DMS 273 (cell line): Measurements from ENCODE around the gene ZDHHC14.
A peak's percentile ranks its signal among the peaks of the same experiment; 100 is the strongest.
"Not testable (repeated sequence)": the region's sequence is repeated elsewhere in the genome, so short reads cannot be mapped to it uniquely, and the experiment has no call there.

Experiments
- DNase-seq: peaks from one replicate; lab custom pipeline; 2025; ENCODE audit not compliant: unreplicated experiment; lab: John Stamatoyannopoulos, UW

The ZDHHC14 gene

DNA sequence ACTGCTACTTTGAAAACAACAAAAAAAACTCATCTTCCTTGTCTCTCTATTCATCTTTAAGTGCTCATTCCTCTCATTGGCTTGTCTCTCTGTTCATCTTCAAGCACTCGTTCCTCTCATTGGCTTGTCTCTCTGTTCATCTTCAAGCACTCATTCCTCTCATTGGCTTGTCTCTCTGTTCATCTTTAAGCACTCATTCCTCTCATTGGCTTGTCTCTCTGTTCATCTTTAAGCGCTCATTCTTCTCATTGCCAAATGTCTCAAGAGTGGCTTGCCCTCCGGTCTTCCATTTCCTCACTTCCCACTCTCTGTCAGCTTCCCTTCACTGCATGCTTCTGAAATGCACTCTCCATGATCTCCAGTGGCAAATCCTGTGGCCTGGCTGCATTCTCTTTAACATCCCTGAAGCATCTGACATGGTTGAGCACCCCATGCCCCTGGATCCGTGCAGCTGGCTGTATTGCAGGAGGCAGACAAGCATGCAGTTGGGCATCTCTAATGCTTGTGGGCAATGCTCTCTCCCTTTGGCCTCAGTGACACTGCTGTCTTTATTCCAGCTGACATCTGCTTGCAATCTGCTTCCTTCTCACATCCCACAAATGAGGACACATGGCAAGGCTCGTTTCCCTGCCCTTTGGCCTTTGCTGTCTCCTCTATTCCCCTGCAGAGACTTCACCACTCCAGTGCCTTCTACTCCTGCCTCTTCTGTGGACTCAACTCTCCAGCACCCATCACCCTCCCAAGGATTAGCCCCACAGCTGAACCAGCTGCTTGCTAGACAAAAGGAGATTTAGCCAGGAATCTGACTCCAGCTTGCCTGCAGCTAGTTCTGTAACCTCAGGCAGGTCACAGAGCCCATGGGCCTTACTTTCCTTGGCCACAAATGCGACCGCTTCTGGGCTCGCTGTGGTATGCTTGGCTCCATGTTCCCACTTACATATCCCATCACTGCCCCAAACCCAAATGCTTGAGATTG, 298.9 kb downstream of the ZDHHC14 start:
- no peak for DNase-seq

DNA sequence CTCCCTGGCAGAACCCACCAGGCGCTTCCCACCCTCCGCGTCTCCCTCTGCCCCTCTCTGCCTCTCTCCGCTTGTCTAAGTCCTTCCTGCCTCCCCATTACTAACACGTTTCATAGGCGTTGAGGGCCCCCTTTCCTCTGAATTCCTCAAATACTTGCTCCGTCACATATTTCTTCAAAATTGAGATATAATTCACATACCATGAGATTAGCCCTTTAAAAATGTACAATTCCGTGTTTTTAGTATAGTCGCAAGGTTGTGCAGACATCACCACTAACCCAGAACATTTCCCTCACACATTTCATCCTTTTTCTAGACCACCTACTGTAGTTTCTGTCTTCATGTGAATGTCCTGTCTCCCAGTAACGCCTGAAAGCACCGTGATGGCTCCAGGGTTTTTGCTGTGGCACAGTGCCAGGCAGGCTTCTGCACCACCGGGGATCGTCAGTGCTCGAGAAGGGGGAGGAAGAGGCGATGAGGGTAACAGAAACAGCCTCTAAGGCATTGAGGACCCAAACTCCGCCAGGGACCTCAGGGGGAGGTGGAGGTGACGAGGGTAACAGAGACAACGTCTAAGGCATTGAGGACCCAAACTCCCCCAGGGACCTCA, 300.2 kb downstream of the ZDHHC14 start:
- no peak for DNase-seq

DNA sequence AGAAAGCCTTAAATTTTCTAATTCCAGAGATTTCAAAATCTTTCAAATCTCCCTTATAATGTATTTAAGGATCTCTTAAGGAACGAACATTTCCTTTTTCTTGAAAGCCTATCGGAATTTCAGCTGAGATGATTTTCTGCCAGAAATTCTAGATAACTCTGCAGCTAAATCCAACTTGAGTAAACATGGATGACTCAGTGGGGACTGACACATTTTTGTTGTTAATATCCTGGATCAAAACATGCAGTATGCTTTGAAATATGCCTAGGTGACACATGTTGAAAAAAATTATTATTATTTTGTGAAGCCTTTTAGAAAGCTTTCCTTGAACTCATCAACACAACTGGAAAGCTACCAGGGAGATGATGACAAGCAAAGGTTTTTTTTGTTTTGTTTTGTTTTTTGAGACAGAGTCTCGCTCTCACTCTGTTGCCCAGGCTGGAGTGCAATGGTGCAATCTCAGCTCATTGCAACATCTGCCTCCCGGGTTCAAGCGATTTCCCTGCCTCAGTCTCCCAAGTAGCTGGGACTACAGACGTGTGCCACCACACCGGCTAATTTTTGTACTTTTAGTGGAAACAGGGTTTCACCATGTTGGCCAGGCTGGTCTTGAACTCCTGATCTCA, 302.0 kb downstream of the ZDHHC14 start:
- no peak for DNase-seq

DNA sequence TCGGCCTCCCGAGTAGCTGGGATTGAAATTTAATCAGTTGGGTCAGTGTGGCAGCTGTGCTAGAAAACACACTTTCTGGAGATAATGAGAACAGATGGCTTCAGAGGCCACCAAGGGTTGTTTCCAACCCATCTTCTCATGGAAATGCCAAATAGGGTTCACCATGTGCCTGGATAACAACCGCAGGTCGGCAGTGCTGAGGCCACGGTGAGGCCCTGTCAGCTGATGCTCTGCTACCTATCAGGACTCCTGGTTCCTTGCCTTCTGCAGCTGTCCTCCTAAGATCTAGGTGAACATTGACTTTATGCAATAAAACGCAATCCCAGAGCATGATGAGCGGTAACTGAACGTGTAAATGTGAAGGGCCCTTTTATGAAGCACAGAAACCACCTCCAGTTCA, 302.7 kb downstream of the ZDHHC14 start:
- peak; percentile 59 for DNase-seq

DNA sequence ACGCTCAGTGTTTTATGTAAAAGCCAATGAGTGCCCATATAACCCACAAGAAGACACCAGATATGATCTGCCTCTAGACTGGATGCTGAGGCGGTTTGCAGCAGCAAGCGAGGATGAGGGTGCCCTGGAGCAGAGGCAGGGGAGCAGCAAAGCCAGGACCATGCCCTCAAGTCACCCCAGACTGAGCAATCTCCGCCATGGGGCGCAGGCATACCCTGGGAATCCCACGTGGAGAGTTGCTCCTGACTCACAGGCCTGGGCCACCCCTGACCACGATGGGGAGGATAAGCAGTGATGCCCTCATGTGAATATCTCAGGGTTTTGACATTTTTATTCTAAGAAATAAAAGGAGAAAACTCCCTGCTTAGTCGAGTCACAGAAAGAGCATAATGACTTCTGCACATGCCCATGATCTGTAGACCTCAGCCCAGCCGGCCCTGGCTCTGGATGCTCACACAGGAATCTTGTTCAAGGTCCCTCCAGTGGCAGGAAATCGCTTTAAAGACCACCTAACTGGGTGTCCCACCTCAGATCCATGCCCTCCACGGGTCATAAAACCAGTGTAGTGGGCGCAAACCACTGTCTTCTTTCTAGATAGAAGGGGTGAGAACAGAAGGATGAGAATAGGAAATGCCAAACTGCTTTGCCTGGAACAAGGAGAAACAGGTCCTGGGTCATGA, 303.8 kb downstream of the ZDHHC14 start:
- no peak for DNase-seq

DNA sequence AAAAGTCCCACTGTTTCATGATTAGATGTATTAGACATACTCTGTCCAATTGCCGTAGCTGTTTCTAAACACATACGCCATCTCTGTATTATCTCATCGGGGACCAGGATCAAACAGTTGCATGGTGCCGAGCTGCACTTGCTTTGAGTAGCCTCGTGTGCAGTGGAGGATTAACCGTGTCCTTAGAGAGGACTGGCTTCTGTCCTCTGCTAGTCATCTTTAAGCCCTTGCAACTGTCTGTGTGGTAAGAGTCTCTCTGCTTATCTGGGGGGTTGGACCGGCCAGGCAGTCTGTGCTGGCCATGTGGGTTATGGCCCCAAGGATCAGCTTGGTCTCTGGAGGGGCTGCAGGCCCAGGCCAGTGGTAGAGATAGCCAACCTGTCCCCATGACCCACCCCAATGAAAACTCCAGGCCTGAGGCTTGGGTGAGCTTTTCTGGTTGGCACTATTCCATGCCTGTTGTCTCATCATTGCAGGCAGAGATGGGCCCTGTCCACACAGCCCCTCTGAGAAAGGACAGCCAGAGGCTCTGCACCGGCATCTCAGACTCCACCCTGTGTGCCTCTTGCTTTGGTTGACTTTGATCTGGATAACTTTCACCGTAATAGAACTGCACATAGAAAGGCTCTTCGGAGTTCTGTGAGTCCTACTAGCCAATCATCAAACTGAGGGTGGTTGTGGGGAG, 304.7 kb downstream of the ZDHHC14 start:
- no peak for DNase-seq

DNA sequence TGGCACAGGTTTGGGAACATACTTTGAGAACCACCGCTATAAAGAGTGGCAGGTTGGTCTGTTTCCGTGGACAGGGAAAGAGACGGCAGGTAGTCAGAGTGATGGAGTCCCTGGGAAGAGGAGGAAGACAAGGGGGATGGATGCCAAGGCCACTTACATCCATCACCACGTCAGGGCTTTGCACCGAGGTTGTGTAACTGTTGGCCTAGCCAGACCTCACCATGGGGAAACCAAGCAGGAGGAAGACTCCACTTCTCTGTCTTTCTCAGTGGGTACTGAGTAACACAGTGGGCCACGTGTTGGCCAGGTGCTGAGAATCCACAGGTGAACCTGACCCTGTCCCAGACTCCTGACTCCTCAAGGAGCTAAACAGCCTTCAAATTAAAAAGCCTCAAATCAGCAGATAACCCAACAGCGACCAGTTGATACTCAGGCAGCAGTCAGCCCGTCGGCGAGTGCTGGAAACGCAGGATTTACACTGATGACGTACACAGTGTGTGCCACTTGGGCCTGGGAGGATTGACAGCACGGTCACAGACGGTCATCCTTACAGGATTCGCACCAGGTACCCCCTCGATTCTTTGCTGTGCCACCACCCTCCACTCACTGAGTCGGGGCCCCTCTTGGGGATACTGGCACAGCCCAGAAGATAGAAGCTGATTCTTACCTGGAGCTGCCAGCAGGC, 307.4 kb downstream of the ZDHHC14 start:
- no peak for DNase-seq

DNA sequence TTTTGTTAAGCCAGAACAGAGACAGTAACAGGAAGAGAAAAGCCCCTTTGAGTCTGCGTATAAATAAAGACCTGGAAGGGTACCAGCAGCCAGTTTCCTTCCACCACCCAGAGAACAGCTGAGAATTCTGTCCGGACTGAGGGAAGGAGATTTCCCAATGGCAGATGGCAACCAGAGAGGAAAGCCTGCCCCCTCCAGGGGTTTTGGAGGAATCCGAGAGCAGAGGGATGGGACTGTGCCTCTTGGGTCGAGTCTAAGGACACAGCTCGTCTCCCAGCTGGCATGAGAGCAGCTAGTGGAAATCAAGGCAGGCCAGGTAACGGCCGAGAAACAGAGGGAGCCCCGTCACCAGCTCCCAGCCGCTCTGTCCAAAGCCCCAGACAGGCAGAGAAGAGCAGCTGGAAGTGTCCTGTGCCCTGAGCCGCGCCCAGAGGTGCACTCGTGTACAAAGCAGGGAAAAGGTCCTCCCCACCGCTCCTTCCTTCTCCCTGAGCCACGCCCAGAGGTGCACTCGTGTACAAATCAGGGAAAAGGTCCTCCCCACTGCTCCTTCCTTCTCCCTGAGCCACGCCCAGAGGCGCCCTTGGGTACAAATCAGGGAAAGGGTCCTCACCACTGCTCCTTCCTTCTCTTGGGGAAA, 308.1 kb downstream of the ZDHHC14 start:
- peak; percentile 81 for DNase-seq

DNA sequence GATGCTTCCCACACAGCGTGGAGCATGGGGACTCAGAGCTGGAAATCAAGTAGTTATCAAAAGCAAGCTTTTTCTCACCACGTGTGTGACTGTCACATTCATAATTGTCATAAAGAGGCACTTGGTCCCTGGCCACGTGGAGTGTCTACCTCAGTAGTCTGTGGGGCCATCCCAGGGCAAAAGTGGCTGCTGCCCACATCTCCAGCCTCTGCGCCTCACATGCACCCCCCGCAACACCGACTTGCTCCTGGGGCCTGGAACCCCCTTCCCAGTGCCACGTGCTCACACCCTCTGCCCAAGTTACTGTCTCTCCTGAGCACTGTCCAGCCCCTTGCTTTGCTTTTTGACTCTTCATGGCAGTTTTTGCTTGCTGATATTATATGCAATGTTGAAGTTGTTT, 308.9 kb downstream of the ZDHHC14 start:
- DNase-seq, result no peak

DNA sequence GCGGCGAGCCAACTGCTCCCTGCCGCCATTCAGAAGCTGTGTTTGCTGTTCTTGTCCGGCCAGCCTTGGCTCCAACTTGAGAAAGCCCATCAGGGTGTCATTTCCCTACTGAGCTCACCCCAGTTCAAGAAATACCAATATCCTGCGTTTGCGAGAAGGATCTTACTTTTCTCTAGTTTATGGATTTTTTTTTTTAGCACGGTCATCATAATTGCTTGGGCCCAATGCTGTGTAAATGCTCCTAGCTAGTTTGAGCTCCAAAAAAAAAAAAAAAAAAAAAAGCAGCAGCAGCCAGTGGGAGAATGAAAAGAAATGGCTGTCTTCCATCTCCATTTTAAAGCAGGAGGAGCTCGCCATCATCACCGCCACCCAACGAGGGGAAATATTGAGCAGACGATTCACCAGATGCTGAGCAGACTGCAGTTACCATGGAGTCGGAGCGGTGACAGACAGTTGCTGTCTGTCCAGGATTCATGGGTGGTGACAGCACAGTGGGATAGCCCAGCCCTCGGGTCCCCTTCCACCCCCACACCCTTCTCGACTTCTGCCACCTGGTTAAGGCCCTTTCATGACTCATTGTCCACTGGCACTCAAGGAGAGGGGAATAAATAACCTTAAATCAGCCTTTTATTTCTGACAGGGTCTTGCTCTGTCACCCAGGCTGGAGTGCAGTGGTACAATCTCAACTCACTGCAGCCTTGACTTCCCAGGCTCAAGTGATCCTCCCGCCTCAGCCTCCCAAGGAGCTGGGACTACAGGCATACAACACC, 309.6 kb downstream of the ZDHHC14 start:
- peak; percentile 31 for DNase-seq

DNA sequence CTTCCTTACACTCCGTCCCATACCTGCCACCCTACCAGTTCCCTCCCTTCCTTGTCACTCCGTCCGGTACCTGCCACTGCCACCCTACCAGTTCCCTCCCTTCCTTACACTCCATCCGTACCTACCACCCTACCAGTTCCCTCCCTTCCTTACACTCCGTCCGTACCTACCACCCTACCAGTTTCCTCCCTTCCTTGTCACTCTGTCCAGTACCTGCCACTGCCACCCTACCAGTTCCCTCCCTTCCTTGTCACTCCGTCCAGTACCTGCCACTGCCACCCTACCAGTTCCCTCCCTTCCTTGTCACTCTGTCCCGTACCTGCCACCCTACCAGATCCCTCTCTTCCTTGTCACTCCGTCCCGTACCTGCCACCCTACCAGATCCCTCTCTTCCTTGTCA, 310.6 kb downstream of the ZDHHC14 start:
- DNase-seq, result not testable (repeated sequence)

DNA sequence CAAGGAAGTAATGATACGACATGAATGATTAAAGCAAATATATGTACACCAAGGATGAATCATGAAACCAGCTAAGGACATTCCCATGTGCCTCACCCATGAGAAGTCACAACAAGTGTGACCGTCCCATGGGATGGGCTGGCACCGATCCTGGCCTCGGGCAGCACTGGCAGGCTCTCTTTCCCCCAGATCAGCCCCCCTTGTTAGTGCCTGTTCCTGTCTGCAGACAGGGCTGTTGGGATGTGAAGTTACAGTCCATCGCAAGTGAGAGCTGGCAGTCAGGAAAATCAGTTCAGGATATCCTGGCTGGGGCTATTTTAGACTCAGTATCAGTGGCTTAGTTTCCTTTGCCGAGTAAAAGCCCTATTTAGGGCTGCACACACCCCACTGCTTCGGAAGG, 312.9 kb downstream of the ZDHHC14 start:
- no peak for DNase-seq

DNA sequence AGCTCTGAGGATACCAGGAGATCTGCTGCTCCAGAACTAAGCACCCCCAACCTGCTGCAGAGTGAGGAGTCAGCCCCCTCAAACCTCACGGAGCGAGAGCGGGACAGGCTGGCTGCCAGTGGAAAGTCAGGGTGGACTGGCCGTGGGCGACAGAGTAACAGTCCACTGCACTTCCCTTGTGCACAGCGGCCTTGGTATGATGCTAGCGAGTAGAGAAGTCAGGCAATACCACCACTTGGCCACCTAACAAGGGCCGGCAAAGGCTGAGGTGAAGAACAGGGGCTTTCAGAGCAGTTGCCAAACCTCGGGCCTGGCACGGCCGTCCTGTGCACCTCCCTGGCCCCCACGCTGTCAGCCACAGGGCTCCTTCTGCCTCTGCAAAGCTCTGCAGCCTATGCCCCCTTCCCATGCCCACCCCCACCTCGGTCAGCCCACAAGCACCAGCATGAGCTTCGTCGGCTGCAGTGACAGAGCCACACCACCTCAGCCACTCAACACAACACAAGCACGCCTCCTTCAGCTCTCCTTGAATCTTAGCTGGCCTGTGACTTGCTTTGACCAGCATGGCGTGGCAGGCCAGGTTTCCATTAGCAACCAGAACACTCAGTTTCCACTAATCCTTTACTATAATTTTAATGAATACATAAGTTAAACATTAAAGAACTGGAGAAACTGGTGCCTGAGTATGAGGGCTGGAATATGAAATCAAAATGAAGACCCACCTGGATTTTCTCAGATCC, 314.5 kb downstream of the ZDHHC14 start:
- no peak for DNase-seq

DNA sequence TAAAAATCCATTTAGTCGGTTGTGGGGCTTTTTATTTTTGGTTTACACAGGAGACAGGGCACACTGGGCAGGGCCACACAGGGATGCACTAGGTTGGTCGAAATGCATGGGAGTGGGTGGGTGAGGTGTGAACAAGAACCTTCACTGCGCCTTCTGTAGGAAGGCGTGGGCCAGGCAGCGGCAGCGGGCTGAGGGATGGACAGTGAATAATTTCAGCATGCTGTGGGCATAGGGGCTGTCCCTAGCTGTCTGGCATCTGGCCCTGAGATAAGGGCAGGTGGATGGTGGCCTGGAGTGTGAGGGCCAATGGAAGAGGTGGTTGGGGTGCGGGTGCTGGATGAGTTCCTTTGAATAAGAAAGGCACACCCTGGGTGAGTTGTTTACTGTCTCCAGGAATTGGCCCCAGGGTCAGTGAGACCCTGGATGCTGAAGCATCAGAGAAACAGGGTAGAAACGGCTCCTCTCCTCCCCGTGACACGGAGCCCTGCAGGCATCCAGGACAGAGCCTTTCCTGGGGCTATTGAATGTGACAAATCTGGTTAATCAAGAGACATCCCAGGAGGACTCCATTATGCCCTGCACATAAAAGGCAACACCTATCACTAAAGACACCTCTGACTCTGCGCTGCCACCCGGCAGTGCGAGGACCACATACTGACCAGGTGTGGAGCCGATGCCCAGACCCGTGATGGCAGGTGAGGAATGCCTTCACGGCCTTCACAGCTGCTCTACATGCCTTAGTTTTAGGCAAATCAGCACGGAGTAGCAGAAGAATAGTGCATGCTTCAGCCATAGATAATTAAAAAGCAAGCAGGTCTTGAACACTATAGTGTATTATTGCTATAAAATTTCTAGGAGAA, 319.0 kb downstream of the ZDHHC14 start:
- DNase-seq, result no peak

DNA sequence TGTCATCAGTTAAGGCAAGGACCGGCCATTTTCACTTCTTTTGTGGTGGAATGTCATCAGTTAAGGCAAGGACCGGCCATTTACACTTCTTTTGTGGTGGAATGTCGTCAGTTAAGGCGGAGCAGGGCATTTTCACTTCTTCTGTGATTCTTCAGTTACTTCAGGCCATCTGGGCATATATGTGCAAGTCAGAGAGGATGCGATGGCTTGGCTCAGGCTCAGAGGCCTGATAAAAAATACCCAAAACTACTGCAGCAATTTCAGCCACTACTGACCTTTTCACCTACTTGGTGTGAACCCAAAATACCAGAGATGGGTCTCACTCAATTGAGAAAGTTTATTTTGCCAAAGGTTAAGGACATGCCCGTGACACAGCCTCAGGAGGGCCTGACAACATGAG, 325.4 kb downstream of the ZDHHC14 start:
- not testable (repeated sequence) for DNase-seq

DNA sequence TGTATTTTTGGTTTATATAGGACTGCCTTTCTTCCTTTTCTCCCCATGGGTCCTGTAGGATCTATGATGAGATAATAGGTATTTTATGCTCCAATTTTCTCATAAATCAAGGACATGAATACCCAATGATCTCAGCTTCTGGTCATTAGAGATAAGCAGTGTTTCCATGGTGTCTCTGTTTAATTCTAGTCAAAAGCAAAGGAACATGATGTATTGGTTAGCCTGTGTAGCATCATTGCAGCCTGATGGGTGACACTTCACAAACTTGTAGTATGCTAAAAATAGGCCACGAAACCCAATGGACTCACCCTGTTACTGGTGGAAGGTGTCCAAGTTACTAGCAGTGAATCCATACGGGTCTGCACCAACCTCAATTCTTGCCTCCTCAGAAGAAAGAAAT, 325.9 kb downstream of the ZDHHC14 start:
- DNase-seq, result no peak

DNA sequence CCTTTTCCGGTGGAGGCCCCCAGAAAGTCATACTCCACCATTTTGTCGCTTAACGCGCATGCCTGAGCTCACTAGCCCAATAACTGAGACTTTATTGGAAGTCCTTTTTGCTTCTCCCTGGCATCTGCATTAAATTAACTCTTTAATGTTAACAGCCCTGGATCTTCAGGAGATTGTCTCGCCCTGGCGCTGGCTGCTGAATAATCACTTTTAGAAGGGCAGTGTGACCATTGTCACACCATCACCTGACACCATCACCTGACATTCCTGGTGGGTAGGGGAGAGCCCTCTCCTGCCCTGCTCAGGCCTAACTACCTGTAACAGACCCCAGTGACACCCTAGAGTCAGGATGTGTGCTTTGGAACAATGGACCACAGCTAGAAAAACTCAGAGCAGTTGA, 326.6 kb downstream of the ZDHHC14 start:
- DNase-seq, result no peak
